ENCODE results near the gene LPAR5. TPM values are rescaled to one million over a fixed set of nuclear protein-coding genes. Genes with fewer than 3 reads are reported as not detected.

LPAR5 gene
- total and polyA plus RNA-seq, 2 of the 13 experiments (the other 11 are each of a cell fraction or from before 2014, with no cell fraction given) = 0.09 to 0.32 TPM

- TF ChIP-seq CAMTA2 (CRISPR knock-in tag; IDR thresholded peaks at IDR 0.05; ENCODE audit: borderline replicate concordance) (no peak), ZNF101 (CRISPR knock-in tag; IDR thresholded peaks at IDR 0.05; ENCODE audit: borderline replicate concordance, low read depth) (no peak), SNAPC2 (CRISPR knock-in tag; IDR thresholded peaks at IDR 0.05) (no peak), PCBP1 (IDR thresholded peaks at IDR 0.05; ENCODE audit: borderline replicate concordance, low read depth, low read length) (peak; percentile 94; the same call in 1 of the 2 replicates), BRCA1 (CRISPR knock-in tag; IDR thresholded peaks at IDR 0.05) (no peak), ZNF878 (CRISPR knock-in tag; IDR thresholded peaks at IDR 0.05) (no peak), RBM22 (optimal IDR thresholded peaks at IDR 0.05; ENCODE audit: low read length) (no peak), HNF4A (CRISPR knock-in tag; IDR thresholded peaks at IDR 0.05) (peak; percentile 25; the same call in 1 of the 2 replicates), ETV5 (CRISPR knock-in tag; IDR thresholded peaks at IDR 0.05; ENCODE audit: borderline replicate concordance) (peak; percentile 85), ZNF367 (CRISPR knock-in tag; IDR thresholded peaks at IDR 0.05; ENCODE audit: borderline replicate concordance) (no peak), ZNF672 (CRISPR knock-in tag; IDR thresholded peaks at IDR 0.05) (no peak), NR3C1 (CRISPR knock-in tag; IDR thresholded peaks at IDR 0.05) (no peak), ZNF138 (CRISPR knock-in tag; IDR thresholded peaks at IDR 0.05; ENCODE audit: low read depth) (no peak), ZZZ3 (CRISPR knock-in tag; IDR thresholded peaks at IDR 0.05; ENCODE audit: borderline replicate concordance) (peak; percentile 44; the same call in 1 of the 2 replicates), ZNF296 (CRISPR knock-in tag; conservative IDR thresholded peaks at IDR 0.05) (no peak; the same call in 1 of the 2 replicates), FOXM1 (CRISPR knock-in tag; IDR thresholded peaks at IDR 0.05) (no peak), ZNF883 (CRISPR knock-in tag; IDR thresholded peaks at IDR 0.05; ENCODE audit: not compliant biosample characterization) (peak; percentile 34), HDAC1 (CRISPR knock-in tag; IDR thresholded peaks at IDR 0.05) (peak; percentile 87), ZUFSP (CRISPR knock-in tag; IDR thresholded peaks at IDR 0.05; ENCODE audit: borderline replicate concordance) (no peak), ZNF772 (CRISPR knock-in tag; IDR thresholded peaks at IDR 0.05) (peak; percentile 78), ZNF644 (CRISPR knock-in tag; IDR thresholded peaks at IDR 0.05; ENCODE audit: low read depth) (peak; percentile 81), FOXK2 (IDR thresholded peaks at IDR 0.05) (peak; percentile 87)
- TF ChIP-seq, protein P1, sequence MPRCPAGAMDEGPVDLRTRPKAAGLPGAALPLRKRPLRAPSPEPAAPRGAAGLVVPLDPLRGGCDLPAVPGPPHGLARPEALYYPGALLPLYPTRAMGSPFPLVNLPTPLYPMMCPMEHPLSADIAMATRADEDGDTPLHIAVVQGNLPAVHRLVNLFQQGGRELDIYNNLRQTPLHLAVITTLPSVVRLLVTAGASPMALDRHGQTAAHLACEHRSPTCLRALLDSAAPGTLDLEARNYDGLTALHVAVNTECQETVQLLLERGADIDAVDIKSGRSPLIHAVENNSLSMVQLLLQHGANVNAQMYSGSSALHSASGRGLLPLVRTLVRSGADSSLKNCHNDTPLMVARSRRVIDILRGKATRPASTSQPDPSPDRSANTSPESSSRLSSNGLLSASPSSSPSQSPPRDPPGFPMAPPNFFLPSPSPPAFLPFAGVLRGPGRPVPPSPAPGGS (CRISPR knock-in tag; IDR thresholded peaks at IDR 0.05) = no peak; the same call in 1 of the 2 replicates
- TF ChIP-seq, protein P2, sequence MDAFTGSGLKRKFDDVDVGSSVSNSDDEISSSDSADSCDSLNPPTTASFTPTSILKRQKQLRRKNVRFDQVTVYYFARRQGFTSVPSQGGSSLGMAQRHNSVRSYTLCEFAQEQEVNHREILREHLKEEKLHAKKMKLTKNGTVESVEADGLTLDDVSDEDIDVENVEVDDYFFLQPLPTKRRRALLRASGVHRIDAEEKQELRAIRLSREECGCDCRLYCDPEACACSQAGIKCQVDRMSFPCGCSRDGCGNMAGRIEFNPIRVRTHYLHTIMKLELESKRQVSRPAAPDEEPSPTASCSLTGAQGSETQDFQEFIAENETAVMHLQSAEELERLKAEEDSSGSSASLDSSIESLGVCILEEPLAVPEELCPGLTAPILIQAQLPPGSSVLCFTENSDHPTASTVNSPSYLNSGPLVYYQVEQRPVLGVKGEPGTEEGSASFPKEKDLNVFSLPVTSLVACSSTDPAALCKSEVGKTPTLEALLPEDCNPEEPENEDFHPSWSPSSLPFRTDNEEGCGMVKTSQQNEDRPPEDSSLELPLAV (CRISPR knock-in tag; conservative IDR thresholded peaks at IDR 0.05; ENCODE audit: low read depth) = no peak
Observed at GRCh38 chr12:6662906-6663742, 27.4 kb upstream of the LPAR5 start, which contains the start of gene ING4 (continued).

Measured in HepG2 (cell line).